ENCODE measurements around the gene TAAR1. TPM values are rescaled to one million over a fixed set of nuclear protein-coding genes. Genes with fewer than 3 reads are reported as not detected.

TAAR1 gene
- total RNA-seq, 4 donors from 2014 or later, result not detected

DNA sequence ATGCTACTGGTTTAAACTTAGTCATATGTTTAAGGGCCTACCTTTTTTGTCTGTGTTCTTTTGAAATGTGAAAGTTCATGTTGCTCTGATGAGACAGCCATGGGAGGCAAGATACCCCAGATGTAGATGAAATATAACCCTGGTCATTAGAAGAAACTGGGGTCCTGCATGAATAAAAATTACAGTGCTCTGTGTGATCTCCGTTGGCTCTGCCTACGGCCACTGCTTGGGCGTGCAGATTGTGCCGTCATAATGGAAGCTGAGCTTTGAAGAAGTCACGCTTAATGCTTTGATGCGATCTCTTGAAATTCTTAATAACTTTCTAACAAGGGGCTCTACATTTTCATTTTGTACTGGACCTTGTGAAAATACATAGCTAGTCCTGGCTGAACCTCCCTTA lies 34.8 kb downstream of the TAAR1 start, which contains the start of gene TAAR2:
TAAR2 (minus strand) TSS at position 101 of the 400 bp plus-strand sequence; CDS start at position 101, 0 bp downstream.
- Histone ChIP-seq H3K4me3 (no peak within 1 kb of the TSS), H3K27me3 (no peaks in the 10 kb centered on the region), H3K36me3 (no peaks in the 10 kb centered on the region), H3K27ac (no peak within 1 kb of the TSS), H3K4me1 (no peaks in the 10 kb centered on the region), H3K9me3 (peaks cover 0 to 11% (median 1%) of the 10 kb centered on the region in 4 donors)
- TF ChIP-seq EP300 (IDR thresholded peaks at IDR 0.05) (no peak), POLR2A (IDR thresholded peaks at IDR 0.05) (no peak)
- TF ChIP-seq, protein P1, sequence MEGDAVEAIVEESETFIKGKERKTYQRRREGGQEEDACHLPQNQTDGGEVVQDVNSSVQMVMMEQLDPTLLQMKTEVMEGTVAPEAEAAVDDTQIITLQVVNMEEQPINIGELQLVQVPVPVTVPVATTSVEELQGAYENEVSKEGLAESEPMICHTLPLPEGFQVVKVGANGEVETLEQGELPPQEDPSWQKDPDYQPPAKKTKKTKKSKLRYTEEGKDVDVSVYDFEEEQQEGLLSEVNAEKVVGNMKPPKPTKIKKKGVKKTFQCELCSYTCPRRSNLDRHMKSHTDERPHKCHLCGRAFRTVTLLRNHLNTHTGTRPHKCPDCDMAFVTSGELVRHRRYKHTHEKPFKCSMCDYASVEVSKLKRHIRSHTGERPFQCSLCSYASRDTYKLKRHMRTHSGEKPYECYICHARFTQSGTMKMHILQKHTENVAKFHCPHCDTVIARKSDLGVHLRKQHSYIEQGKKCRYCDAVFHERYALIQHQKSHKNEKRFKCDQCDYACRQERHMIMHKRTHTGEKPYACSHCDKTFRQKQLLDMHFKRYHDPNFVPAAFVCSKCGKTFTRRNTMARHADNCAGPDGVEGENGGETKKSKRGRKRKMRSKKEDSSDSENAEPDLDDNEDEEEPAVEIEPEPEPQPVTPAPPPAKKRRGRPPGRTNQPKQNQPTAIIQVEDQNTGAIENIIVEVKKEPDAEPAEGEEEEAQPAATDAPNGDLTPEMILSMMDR (IDR thresholded peaks at IDR 0.05), result no peak
- DNase-seq (ENCODE audit: low spot score in 2 of 2), result no peak
- 90 to 93% methylated on average over 6 of the region's 6 CpGs for WGBS, 2 donors

DNA sequence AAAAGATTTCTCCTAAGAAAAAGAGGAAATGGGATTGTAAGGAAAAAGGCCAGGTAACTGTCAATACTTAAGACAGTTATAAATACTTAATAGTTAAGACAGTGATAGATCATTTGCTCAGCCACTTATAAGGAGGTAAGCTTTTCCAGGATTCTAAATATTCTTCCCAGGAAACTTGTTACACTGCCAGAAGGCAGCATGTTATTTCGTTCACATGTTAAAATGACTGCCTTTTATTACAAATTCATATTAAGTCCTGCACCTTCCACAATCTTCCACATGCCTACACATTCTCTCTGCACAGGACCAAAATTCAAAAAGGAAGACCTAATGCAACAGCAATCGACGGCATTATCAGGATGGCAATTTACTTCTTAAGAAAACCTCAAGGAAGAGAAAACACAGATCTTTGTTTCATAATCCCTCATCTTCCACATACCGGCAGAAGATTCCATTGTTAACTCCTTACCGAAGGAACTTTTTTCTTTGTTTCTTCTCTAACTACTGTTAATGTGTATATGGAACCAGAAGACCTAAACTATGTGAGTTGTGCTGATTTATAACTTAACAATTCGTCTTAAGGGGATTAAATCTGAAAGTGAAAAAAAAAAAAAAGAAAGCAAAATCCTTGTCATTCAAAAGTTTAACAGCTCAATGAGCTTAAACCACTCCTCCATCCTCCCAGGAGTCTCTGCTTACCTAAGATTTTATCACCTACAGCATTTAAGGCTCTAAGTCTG lies 35.7 kb downstream of the TAAR1 start:
- no peaks in the 10 kb centered on the region for H3K27me3 ChIP-seq
- 54 to 60% methylated on average over 6 of the region's 6 CpGs for WGBS, 2 donors
- no peaks in the 10 kb centered on the region for H3K36me3 ChIP-seq
- no peak overlapping the region for H3K4me3 ChIP-seq
- H3K9me3 ChIP-seq, result peaks cover 0 to 11% (median 1%) of the 10 kb centered on the region in 4 donors
- no peak overlapping the region for H3K27ac ChIP-seq
- no peaks in the 10 kb centered on the region for H3K4me1 ChIP-seq
- TF ChIP-seq EP300 (IDR thresholded peaks at IDR 0.05) (no peak), POLR2A (IDR thresholded peaks at IDR 0.05) (no peak)
- TF ChIP-seq, protein P1 (IDR thresholded peaks at IDR 0.05), result no peak
- DNase-seq (ENCODE audit: low spot score in 2 of 2), result no peak

DNA sequence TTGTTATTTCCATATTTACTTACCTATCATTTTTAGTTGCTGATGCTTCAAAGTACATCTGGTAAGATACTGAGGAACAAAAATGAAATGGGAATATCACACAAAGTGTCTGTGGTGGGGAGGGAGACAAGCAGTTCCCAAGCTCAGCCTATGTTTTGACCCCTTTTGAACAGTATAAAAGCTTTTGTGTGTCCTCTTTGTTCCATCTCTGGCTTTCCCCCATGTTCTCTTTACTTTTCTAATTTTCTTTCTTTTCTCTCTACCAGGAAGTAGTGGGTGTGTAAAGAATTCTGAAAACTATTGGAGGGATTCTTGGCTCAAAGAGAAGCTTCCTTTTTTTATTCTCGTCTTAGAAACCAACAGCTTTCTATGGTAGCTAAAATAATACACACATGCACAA lies 42.3 kb downstream of the TAAR1 start:
- Histone ChIP-seq H3K27me3 (no peaks in the 10 kb centered on the region), H3K4me3 (no peak overlapping the region), H3K4me1 (peaks cover 0 to 11% (median 0%) of the 10 kb centered on the region in 4 donors), H3K27ac (no peak overlapping the region), H3K9me3 (no peaks in the 10 kb centered on the region), H3K36me3 (no peaks in the 10 kb centered on the region)
- DNase-seq (ENCODE audit: low spot score in 2 of 2), result no peak
- no peak for TF ChIP-seq EP300 (IDR thresholded peaks at IDR 0.05)
- TF ChIP-seq, protein P1 (IDR thresholded peaks at IDR 0.05), result no peak
- TF ChIP-seq POLR2A (IDR thresholded peaks at IDR 0.05), result no peak
- 4 to 12% methylated on average over 1 of the region's 1 CpG for WGBS, 2 donors

DNA sequence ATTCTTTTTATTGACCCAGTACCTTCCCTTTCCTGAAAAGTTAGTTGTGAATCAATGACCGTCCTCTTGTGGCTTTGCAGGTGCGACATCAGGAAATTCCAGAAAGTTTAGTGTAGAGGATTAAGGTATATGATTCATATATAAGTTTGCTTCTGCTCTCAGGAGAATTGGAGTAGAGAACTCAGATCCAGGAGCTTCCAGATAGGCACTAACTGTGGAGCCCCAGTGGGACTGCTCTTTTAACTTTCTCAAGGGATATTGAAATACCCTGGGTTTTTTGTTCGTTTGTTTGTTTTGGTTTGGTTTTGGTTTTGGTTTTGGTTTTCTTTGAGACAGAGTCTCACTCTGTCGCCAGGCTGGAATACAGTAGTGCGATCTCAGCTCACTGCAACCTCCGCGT lies 44.4 kb downstream of the TAAR1 start:
- peaks cover 0 to 11% (median 0%) of the 10 kb centered on the region in 4 donors for H3K4me1 ChIP-seq
- DNase-seq (ENCODE audit: low spot score in 2 of 2), result no peak
- no peaks in the 10 kb centered on the region for H3K36me3 ChIP-seq
- no peaks in the 10 kb centered on the region for H3K9me3 ChIP-seq
- H3K4me3 ChIP-seq, result peak overlapping the region in 1 of 4 donors; percentile 19
- no peak overlapping the region for H3K27ac ChIP-seq
- no peak for TF ChIP-seq EP300 (IDR thresholded peaks at IDR 0.05)
- TF ChIP-seq POLR2A (IDR thresholded peaks at IDR 0.05), result no peak
- TF ChIP-seq, protein P1 (IDR thresholded peaks at IDR 0.05), result no peak
- no peaks in the 10 kb centered on the region for H3K27me3 ChIP-seq
- 86 to 89% methylated on average over 6 to 7 of the region's 7 CpGs for WGBS, 2 donors

DNA sequence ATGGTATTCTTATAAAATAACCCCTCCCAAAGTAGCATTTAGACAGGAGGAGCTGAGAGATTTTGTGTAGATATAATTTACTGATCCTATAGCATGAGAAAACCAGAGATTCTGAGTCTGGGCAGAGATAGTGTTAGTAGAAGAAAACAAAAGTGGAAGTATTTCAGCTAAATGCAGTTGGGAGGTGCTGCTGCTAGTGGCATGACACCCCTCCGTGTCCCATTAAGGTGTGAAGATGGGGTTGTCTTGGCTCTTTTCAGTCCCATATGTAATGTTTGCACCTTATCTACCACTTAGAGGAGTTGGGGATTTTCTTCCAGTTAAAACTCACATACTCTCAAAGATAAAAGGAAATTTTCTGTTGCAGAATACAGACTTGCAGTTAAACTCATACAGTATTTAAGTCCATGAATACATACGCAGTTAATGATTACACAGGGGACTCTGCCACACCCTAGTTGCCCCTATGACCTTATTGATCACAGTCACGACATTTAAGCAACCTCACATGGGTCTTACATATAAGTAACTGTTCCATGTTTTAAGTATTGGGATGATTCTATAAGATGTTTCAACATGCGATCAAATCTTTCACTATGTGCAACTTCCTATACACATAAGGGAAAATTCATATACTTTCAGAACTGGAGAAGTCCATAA lies 46.4 kb downstream of the TAAR1 start:
- Histone ChIP-seq H3K4me3 (no peak overlapping the region), H3K36me3 (no peaks in the 10 kb centered on the region), H3K4me1 (peaks cover 0 to 11% (median 0%) of the 10 kb centered on the region in 4 donors), H3K27ac (no peak overlapping the region), H3K9me3 (no peaks in the 10 kb centered on the region), H3K27me3 (no peaks in the 10 kb centered on the region)
- TF ChIP-seq, protein P1 (IDR thresholded peaks at IDR 0.05), result no peak
- TF ChIP-seq POLR2A (IDR thresholded peaks at IDR 0.05), result no peak
- no peak for TF ChIP-seq EP300 (IDR thresholded peaks at IDR 0.05)
- 46 to 53% methylated on average over 4 of the region's 4 CpGs for WGBS, 2 donors
- DNase-seq (ENCODE audit: low spot score in 2 of 2), result no peak

All from tibial nerve (tissue), 4 donors.